NOMO-1 treated with dmso at 0.1 percent for 144 hours (cell line): ENCODE results near the gene FBXL12.
"Not testable (repeated sequence)": the region's sequence is repeated elsewhere in the genome, so short reads cannot be mapped to it uniquely, and the experiment has no call there.

Experiments used
- DNase-seq: peaks from one replicate; lab custom pipeline; 2025; ENCODE audit not compliant: unreplicated experiment; lab: John Stamatoyannopoulos, UW

The FBXL12 gene

DNA sequence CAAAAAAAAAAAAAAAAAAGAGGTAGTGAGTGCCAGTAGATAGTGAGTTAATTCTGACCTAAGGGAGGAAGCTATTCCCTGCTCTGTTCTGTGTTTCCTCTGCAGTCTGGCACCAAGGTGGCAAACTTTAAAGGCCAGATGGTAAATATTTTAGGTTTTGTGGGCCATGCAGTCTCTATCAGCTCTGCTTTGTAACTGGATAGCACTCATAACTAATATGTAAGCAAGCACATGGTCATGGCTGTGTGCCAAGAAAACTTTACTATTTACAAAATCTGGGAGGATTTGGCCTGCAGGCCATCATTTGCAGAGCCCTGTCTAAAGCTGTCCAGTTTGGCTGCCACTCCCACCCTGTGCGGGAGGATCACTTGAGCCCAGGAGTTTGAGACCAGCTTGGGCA, 20.5 kb upstream of the FBXL12 start:
- DNase-seq: no peak

DNA sequence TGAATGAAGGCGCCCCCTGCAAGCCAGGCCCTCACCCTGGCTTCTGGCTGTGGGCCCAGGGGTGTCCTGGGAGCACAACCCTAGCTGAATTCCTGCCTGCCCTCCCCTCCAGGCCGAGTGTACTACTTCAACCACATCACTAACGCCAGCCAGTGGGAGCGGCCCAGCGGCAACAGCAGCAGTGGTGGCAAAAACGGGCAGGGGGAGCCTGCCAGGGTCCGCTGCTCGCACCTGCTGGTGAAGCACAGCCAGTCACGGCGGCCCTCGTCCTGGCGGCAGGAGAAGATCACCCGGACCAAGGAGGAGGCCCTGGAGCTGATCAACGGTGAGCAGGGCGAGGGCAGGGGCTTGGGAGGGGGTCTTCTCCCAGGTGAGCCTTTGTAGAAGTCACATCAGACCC, 19.4 kb upstream of the FBXL12 start:
- DNase-seq: no peak

DNA sequence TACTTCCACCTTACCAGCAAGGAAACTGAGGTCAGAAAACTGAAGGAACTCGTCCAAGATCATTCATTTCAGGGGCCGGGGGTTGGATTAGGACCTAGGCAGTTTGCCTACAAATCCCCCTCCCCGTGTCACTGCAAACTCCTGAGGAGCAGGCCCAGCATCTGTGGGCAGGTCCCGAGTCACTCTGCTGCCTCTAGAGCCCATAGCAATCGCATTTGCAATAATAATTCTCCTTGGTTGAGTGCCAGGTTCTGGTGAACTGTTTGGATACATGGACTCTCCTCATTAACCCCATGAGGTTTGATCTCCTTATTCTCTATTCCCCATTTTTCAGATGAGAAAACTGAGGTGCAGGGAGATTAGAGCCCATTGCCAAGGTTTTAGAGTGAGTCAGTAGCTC, 17.1 kb upstream of the FBXL12 start:
- no peak for DNase-seq

DNA sequence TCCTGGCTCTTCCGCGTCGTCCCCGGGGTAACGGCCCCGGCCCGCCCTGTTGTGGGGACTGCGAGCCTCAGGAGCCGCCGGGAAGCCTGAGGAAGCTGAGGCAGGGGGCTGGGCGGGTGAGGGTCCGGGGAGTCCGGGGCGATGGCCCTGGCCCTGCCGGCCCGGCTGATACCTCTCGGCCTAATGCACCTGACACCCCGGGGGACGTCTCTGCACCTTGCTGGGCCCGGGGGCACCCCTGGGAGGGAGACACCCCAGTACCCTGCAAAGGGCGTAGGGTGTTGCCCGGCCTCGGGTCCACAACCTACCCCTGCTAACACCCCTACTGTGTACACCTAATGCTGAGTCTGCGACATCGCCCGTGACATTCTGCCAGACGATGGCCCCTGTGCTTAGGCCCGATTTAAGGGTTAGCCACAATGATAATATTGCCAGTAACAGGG, 16.6 kb upstream of the FBXL12 start:
- DNase-seq: no peak

DNA sequence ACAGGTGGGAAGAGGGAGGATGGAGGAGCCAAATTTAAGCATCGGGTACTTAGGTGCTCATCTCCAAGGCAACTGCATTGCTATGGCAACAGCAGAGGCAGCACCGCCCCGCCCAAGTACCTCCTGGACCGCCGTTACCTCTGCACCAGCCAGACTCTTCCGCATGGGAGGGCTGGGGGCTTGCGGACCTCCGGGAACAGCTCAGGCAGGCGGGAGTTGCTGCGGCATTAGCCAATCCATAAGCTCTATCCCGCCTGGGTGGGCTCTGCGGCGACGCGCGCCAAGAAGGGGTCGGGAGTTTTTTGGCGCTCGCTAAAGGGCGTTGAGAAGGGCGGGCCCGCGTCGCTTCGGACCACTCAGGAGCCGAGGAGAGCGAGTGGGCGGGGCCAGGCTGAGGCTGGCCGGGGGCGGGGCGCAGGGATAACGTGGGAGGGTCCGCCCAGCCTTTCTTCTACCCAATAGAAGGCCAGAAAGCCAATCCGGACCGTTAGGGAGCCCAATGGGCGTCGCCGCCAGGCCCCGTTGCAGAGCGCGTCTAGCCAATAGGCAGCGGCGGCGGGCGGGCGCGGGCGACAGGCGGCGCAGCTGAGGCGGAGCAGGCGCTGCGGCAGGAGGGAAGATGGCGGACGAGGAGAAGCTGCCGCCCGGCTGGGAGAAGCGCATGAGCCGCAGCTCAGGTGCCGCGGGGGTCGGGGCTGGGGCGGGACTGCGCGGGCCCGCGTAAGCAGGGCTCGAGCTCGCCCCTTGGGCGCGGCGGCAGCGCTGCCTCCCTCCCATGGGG, 16.0 kb upstream of the FBXL12 start, which contains the start of gene PIN1:
Gene PIN1, plus strand, starts transcription at position 593 of the 781 bp plus-strand sequence. Its CDS starts 27 bp downstream, at position 620.
- DNase-seq: peak; percentile 97

DNA sequence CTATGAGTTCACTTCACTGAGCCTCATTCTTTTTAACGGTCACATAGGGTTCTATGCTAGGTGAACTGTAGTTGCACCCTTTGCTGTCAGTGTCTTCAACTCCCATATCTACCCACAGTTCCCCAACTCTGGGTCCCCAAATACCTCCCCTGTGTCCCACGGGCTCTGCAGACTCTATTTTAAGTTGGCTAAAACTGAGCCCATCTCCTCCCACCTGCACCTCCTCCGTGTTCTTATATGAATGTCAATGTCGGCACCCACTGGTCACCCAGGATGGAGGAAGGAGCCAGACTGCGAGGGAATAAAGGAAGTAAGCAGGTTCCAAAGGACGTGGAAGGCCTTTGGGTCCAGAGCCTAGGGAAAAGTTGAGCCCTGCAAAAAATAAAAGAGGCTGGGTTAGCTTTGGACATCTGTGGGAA, 15.4 kb upstream of the FBXL12 start:
- DNase-seq: no peak

DNA sequence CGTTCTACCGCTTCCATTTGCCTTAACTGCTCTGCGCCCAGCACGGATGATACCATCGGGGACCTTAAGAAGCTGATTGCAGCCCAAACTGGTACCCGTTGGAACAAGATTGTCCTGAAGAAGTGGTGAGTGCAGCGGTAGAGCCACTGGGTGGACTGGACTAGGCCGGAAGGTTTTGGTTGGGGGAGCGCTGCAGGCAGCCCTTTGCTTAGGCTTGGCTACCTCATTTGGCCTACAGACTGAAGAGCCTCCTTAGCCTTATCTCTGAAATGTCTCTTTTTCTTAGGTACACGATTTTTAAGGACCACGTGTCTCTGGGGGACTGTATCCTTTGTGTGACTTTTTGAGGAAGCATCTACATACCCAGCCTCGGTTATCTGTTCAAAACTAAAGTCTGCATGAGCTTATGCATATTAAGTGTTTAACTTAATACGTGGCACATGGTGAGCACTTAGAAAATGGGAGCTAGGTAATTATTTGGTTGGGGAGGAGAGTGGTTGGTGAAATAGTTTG, 9.7 kb upstream of the FBXL12 start:
- DNase-seq: no peak

DNA sequence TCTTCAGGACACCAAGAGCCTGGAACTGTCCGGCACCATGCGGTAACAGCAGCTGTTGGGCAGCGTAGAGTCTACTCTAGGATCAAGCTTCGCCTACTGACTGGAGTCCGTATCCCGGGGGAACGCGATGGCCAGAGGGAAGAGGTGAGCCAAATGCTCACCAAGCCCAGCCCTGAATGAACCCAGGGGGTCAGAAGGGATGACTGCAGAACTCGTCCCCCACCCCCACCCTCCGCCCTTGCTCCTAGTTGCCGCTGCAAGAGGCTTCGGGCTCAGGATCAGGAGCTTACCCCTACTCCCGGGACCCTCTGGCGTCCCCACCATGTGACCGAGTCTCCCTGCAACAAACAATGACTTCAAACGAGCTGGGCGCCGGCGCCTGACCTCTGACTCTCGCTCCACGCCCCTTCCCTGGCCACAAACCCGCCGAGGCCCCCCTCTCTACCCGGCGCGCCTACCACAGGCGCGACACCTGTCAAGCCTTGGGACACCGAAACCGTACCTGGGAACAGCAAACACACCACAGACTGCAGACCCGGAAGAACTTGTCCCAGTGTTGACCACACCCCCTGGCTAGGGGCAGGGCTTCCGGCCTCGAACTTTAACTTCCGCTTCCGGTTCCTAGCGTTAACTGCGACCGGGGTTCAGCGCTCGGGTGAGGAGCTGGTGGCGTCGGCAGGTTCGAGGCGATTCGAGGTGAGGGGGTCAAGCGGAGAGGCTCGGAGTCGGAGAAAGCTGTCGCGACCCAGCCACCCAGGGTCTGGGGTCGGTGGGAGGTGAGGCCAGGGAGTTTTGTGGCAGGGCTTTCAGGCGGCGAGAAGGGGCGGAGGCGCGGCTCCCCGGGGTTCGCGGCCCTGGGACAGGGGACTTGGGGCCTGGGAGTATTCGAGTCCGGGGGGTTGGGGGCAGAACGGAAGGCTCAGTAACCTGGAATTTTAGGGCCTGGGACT, 8.7 kb upstream of the FBXL12 start, which contains the start of gene UBL5:
Gene UBL5, plus strand, starts transcription at position 630 of the 950 bp plus-strand sequence. CDS start 420 bp downstream, outside the sequence.
- DNase-seq: peak; percentile 90

DNA sequence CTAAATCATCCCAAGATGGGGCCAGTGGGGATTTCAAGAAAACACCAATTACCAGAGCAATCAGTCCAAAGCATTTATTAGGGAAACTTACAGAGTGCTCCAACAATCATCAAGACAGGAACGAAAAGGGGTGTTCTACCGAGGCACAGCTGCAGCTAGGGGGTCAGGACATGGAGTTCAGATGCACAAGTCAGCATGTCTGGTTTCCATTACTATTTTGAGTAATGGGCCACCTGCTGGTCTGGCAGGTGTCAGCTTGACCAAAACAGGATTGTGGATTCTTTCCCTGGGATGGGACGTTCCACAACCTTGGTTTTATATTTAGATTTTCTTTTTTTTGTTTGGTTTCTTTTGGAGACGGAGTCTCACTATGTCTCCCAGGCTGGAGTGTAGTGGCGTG, 4.9 kb upstream of the FBXL12 start:
- no peak for DNase-seq

DNA sequence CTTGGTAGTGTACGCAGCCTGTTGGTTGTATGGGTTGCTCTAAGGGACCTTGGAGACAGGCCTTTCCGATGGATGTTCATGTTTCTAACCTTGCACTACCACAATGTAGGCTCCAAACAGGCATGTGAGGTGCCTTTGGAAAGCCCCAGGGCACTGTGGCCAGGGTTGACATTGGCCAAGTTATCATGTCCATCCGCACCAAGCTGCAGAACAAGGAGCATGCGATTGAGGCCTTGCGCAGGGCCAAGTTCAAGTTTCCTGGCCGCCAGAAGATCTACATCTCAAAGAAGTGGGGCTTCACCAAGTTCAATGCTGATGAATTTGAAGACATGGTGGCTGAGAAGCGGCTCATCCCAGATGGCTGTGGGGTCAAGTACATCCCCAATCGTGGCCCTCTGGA, 1.2 kb upstream of the FBXL12 start:
- not testable (repeated sequence) for DNase-seq

DNA sequence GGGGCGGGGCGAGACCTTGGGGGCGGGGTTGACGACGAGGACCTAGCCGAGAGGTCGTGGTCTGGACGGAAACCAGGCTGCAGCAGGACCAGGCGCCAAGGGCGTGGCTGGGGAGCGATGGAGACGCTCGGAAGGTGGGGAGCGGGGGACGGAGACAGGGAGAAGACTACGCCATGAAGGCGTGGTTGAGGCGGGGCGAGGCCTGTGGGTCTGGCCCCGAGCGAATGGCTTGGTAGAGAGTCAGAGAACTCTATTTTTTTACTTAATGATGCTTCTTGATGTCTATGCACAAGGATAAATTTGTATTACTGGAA, 674 bp upstream of the FBXL12 start:
- DNase-seq: no peak

DNA sequence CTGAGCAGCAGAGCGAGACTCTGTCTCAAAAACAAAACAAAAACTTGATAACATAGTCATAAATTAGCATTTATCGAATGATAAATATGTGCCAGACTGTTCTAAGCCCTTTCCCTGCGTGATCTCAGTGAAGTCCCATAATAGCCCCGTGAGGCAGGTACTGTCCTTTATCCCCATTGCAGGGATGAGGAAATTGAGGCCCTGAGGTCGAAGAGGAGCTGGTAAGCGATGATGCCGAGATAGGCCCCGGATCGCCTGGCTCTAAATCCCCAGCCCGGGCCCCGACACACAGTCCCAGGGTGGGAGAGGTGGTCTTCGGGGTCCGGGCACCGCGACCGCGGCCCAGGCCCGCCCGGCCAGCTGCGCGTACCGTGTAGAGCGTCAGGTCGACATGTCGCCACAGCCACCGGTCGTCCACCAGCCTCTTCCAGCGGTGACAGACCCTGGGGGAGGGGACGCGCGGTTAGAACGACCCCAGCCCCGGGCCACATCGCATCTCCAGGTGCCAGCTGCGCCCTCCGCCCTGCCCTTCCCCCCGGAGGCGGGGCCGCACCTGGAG, 625 bp downstream of the FBXL12 start:
- DNase-seq: no peak

DNA sequence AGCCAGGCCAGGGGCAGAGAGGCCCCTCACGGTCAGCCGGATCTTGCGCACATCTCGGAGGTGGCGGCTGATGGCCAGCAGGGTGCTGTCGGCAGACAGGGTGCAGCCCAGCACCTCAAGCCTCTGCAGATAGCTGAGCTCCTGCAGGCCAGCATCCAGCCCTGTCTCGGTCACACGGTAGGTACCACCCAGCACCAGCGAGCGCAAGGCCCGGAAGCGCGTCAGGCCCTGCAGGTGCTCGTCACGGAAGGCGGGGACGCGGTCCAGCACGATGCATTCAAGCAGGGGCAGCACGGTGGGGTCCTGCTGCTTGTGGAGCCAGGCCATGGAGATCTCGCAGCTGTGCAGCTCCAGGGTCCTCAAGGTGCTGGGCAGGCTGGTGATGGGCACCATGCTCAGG, 7.7 kb downstream of the FBXL12 start:
- DNase-seq: no peak

DNA sequence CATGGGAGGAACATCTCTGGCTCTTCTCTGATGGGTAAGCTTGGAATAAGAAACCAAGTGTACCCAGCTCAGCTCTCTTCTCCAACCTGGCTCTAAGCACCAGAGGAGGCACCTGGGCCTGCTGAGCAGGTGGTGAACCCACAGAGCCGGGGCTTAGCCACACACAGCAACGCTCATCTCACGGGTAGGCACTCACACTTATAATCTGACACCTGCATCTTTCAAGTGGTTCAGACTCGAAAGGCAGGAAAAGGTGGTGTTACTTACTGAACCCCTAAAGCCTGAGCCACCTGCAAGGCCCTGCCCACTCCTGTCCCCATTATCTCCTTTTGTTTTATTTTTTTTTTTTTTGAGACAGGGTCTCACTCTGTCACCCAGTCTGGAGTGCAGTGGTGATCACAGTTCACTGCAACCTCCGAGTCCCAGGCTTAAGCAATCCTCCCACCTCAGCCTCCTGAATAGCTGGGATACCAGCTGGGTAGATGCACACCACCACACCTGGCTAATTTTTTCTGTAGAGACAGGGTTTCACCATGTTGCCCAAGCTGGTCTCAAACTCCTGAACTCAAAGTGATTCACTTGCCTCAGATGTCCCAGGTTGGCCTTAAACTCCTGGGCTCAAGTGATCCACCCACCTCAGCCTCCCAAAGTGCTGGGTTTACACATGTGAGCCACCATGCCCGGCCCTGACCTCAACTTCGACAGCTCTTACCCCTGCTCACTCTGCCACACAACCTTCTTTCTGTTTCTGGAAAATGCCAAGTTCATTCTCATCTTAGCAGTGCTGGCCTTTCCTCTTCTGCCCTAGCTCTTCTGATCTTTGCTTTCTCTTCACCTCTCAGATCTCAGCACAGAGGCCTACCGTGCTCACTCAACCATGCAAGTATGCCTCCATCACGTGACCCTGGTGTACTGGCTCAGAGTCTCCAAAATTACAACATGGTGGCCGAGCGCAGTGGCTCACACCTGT, 9.7 kb downstream of the FBXL12 start:
- no peak for DNase-seq

DNA sequence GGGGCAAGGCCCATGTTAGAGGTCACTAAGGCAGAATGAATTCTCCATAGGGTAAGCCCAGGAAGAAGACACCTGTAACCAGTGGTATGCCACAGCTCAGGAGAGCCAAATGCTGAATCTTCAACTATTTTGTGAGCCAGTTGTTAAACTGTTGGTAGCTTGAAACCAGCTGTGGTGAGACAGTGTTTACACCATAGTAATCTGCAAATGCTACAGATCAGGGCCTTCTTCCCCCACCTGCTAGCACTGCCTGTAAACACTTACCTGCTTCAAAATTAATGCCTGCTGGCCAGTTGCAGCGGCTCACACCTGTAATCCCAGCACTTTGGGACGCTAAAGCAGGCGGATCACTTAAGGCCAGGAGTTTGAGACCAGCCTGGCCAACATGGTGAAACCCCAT, 12.1 kb downstream of the FBXL12 start:
- no peak for DNase-seq

DNA sequence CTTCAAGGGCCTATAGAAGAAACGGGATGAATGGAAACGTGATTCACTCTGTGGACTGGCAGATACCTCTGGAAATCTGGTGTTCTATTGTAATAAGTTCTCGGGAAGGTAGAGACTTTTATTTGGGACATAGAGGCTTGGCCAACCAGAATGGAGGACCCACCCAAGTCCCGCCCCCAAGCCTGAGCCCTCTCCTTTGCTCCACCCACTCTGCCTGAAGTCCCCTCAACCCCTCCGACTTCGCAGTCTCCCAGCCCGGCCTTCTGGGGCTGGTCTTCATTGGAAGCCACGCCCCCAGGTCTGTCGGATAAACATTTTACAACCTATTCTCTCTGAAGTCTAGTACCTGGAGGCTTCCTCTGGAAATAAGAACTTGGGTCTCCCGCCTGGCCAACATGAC, 16.9 kb downstream of the FBXL12 start:
- DNase-seq: no peak

DNA sequence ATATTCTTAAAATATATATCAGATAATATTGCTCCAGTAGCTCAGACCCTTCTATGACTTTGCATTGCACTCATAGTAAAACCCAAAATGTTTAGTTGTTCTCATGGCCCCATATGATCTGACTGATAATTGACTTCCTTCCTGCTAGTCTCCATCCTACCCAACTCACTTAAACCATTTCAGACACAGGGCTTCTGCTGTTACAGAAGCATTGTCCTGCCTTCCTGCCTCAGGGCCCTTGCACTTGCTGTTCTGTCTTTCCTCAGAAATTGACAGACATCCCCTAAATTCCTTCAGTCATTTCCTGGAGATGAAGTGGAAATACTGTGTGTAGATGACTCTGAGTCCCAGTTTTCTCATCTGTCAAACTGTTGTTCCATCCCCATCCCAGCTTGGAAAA, 19.7 kb downstream of the FBXL12 start:
- no peak for DNase-seq

DNA sequence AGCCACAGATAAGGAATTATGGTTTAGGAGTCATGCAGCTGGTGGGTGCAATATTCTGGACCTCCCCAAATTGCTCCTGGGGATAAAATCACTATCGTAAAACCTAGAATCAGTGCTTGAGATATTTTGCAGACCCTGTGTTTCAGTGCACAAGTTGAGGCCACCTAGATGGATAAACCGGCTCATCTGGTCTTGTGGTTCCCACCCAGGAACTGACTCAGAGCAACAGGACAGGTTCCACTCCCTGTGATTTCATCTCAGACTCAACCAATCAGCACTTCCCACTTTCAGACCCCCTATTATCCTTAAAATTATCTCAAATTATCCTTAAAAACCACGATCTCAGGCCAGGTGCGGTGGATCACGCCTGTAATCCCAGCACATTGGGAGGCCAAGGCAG, 21.0 kb downstream of the FBXL12 start:
- no peak for DNase-seq

DNA sequence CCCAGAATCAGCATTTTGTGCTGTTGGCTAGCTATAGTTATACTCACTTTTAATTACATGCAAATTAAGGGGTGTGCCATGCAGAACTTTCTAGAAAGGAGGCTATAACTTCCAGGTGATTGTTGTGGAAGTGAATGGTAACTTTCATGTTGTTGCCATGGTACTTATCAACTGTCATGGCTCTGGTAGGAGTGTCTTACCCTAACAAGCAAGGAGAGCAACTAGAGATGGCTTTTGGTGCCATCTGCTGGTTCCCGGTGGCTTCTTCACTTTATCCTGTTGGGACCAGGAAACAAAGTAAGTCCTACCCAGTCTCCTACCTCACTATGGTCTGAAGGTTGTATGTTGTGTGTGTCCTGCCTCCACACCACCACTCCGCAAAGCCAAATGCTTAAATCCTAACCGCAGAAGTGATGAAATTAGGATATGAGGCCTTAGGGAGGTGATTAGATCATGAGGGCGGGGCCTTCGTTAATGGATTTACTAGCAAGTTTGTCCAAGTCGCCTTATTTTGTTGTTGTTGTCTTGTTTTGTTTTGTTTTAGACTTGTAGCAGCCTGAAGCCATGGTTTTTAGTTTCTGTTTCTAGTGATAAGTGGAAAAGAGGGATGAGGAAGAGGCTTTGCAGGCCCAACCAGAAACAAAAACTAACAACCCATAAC, 22.6 kb downstream of the FBXL12 start:
- DNase-seq: peak; percentile 76
